ENCODE results near the gene COL21A1. TPM values are rescaled to one million over a fixed set of nuclear protein-coding genes. Genes with fewer than 3 reads are reported as not detected.

The COL21A1 gene
- total RNA-seq, 1 donor from 2014 or later: 0.57 TPM

DNA sequence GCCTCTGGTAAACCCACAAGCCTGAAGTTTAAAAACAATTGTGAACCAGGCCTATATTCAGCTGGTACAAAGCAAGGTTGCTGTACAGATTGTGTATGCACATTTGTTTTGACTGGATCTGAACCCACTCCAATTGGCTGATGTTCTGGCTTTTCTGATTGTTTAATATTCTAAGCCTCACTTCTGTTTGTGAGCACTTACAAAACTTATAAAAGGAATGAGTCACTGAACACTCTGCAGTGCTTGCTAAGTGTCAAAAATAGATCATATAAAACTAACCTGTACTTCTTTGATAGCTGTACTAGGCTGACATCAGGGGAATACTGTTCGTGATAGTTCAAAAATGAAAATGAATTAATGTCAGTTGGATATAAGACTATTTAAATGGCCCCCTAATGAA is 12.1 kb downstream of the COL21A1 start:
- H3K36me3 Mint-ChIP-seq (ENCODE audit: low read depth, unreplicated experiment): no peaks in the 10 kb centered on the region
- Histone ChIP-seq H3K4me1 (ENCODE audit: insufficient read depth, low read length) (no peaks in the 10 kb centered on the region), H3K4me3 (ENCODE audit: insufficient read depth, low read depth, low read length) (no peak overlapping the region), H3K27ac (ENCODE audit: low read depth, low read length) (no peak overlapping the region), H3K36me3 (ENCODE audit: insufficient read depth, low read length) (no peaks in the 10 kb centered on the region), H4K20me1 (ENCODE audit: insufficient read depth, low read length) (no peaks in the 10 kb centered on the region), H3K4me2 (ENCODE audit: low read length) (no peak overlapping the region), H3K27me3 (ENCODE audit: insufficient read depth, low read length) (no peaks in the 10 kb centered on the region), H2AFZ (ENCODE audit: low read depth, low read length) (no peak overlapping the region), H3K9ac (ENCODE audit: low read length) (no peak overlapping the region), H3K79me2 (ENCODE audit: insufficient read depth, low read length) (no peaks in the 10 kb centered on the region), H3K9me3 (ENCODE audit: insufficient read depth, low read depth, low read length) (no peaks in the 10 kb centered on the region)
- DNase-seq (ENCODE audit: low read depth) (no peak), FAIRE-seq (no peak)
- no peaks in the 10 kb centered on the region for H3K9me3 Mint-ChIP-seq (ENCODE audit: unreplicated experiment)
- no peak for TF ChIP-seq EZH2 (IDR thresholded peaks at IDR 0.05; ENCODE audit: insufficient read depth, low read length)
- TF ChIP-seq, protein P1, sequence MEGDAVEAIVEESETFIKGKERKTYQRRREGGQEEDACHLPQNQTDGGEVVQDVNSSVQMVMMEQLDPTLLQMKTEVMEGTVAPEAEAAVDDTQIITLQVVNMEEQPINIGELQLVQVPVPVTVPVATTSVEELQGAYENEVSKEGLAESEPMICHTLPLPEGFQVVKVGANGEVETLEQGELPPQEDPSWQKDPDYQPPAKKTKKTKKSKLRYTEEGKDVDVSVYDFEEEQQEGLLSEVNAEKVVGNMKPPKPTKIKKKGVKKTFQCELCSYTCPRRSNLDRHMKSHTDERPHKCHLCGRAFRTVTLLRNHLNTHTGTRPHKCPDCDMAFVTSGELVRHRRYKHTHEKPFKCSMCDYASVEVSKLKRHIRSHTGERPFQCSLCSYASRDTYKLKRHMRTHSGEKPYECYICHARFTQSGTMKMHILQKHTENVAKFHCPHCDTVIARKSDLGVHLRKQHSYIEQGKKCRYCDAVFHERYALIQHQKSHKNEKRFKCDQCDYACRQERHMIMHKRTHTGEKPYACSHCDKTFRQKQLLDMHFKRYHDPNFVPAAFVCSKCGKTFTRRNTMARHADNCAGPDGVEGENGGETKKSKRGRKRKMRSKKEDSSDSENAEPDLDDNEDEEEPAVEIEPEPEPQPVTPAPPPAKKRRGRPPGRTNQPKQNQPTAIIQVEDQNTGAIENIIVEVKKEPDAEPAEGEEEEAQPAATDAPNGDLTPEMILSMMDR (IDR thresholded peaks at IDR 0.05; ENCODE audit: insufficient read depth, low read depth, low read length): no peak
- H3K4me3 Mint-ChIP-seq (ENCODE audit: unreplicated experiment): no peak overlapping the region
- no peak overlapping the region for H3K27ac Mint-ChIP-seq (ENCODE audit: unreplicated experiment)
- no peaks in the 10 kb centered on the region for H3K27me3 Mint-ChIP-seq (ENCODE audit: low read depth, unreplicated experiment)
- H3K4me1 Mint-ChIP-seq (ENCODE audit: low read depth, unreplicated experiment): no peaks in the 10 kb centered on the region

DNA sequence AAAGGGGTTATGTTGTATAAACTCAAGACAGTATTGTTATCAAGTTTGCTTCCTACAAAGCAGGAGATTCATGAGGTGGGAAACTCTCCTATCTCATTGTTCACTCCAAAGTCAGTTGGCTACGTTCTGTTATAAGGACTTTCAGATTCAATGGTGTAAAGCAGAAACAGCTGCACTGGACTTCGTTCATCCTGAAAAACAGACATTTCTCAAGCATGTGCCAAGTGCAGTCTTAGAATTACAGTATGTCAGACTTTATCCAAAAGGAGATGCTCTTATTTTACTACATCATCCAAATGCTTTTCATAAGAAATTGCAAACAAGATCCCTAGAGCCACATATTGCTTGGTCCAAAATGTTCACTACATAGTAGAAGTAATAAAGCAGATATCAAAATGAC is 14.9 kb downstream of the COL21A1 start:
- Histone ChIP-seq H3K36me3 (ENCODE audit: insufficient read depth, low read length) (no peaks in the 10 kb centered on the region), H3K27ac (ENCODE audit: low read depth, low read length) (no peak overlapping the region), H3K4me2 (ENCODE audit: low read length) (no peak overlapping the region), H2AFZ (ENCODE audit: low read depth, low read length) (no peak overlapping the region), H3K9ac (ENCODE audit: low read length) (no peak overlapping the region), H3K27me3 (ENCODE audit: insufficient read depth, low read length) (no peaks in the 10 kb centered on the region), H3K9me3 (ENCODE audit: insufficient read depth, low read depth, low read length) (no peaks in the 10 kb centered on the region), H3K4me3 (ENCODE audit: insufficient read depth, low read depth, low read length) (no peak overlapping the region), H4K20me1 (ENCODE audit: insufficient read depth, low read length) (no peaks in the 10 kb centered on the region), H3K4me1 (ENCODE audit: insufficient read depth, low read length) (no peaks in the 10 kb centered on the region), H3K79me2 (ENCODE audit: insufficient read depth, low read length) (no peaks in the 10 kb centered on the region)
- FAIRE-seq (no peak), DNase-seq (ENCODE audit: low read depth) (no peak)
- no peak overlapping the region for H3K27ac Mint-ChIP-seq (ENCODE audit: unreplicated experiment)
- H3K36me3 Mint-ChIP-seq (ENCODE audit: low read depth, unreplicated experiment): no peaks in the 10 kb centered on the region
- no peak for TF ChIP-seq EZH2 (IDR thresholded peaks at IDR 0.05; ENCODE audit: insufficient read depth, low read length)
- TF ChIP-seq, protein P1 (IDR thresholded peaks at IDR 0.05; ENCODE audit: insufficient read depth, low read depth, low read length): no peak
- H3K4me3 Mint-ChIP-seq (ENCODE audit: unreplicated experiment): no peak overlapping the region
- no peaks in the 10 kb centered on the region for H3K4me1 Mint-ChIP-seq (ENCODE audit: low read depth, unreplicated experiment)
- no peaks in the 10 kb centered on the region for H3K9me3 Mint-ChIP-seq (ENCODE audit: unreplicated experiment)
- H3K27me3 Mint-ChIP-seq (ENCODE audit: low read depth, unreplicated experiment): no peaks in the 10 kb centered on the region

DNA sequence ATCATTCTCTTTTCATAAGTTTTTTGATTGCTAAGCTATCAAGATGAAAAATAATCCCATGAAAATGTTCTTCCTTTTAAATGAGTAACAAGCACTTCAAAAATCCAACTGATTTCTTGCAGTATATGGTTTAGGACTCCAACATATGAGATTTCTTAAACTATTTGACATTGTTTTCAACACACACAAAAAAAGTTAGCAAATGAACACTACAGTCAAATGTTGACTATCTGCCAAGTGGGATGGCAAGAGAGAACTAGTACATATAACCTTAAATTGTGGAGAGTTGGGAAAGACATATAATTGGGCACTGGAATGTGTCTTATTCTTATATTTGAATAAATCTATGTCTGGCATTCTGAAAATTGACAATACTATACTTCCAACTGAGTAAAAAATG is 15.6 kb downstream of the COL21A1 start:
- no peaks in the 10 kb centered on the region for H3K79me2 ChIP-seq (ENCODE audit: insufficient read depth, low read length)

More for the DNA sequence above, 15.6 kb downstream of the COL21A1 start:
- Mint-ChIP-seq H3K27ac (ENCODE audit: unreplicated experiment) (no peak overlapping the region), H3K4me3 (ENCODE audit: unreplicated experiment) (no peak overlapping the region), H3K36me3 (ENCODE audit: low read depth, unreplicated experiment) (no peaks in the 10 kb centered on the region), H3K9me3 (ENCODE audit: unreplicated experiment) (no peaks in the 10 kb centered on the region), H3K27me3 (ENCODE audit: low read depth, unreplicated experiment) (no peaks in the 10 kb centered on the region), H3K4me1 (ENCODE audit: low read depth, unreplicated experiment) (no peaks in the 10 kb centered on the region)
- Histone ChIP-seq H3K9ac (ENCODE audit: low read length) (no peak overlapping the region), H3K4me3 (ENCODE audit: insufficient read depth, low read depth, low read length) (no peak overlapping the region), H3K4me2 (ENCODE audit: low read length) (no peak overlapping the region), H3K36me3 (ENCODE audit: insufficient read depth, low read length) (no peaks in the 10 kb centered on the region), H3K27ac (ENCODE audit: low read depth, low read length) (no peak overlapping the region), H4K20me1 (ENCODE audit: insufficient read depth, low read length) (no peaks in the 10 kb centered on the region), H3K9me3 (ENCODE audit: insufficient read depth, low read depth, low read length) (no peaks in the 10 kb centered on the region), H2AFZ (ENCODE audit: low read depth, low read length) (no peak overlapping the region), H3K27me3 (ENCODE audit: insufficient read depth, low read length) (no peaks in the 10 kb centered on the region), H3K4me1 (ENCODE audit: insufficient read depth, low read length) (no peaks in the 10 kb centered on the region)
- FAIRE-seq (no peak), DNase-seq (ENCODE audit: low read depth) (no peak)
- TF ChIP-seq EZH2 (IDR thresholded peaks at IDR 0.05; ENCODE audit: insufficient read depth, low read length): no peak
- TF ChIP-seq, protein P1 (IDR thresholded peaks at IDR 0.05; ENCODE audit: insufficient read depth, low read depth, low read length): no peak
